MCF 10A (cell line): Measurements from ENCODE around the gene GPX3. TPM values are rescaled to one million over a fixed set of nuclear protein-coding genes. Genes with fewer than 3 reads are reported as not detected.
A peak's percentile ranks its signal among the peaks of the same experiment; 100 is the strongest.

Source experiments
- BruUV-seq: library from RNA; stranded (reverse); fragments of 400-500 nt; replicated peaks from 2 replicates; lab custom pipeline; 2021; lab: Mats Ljungman, UMichigan
- CTCF ChIA-PET: fragments of 300-600 bp; sonication (Branson Sonifier 250); formaldehyde crosslinking; extraction: SDS; loops from one replicate; lab custom pipeline; 2021; ENCODE audit warnings: antibody characterized with exemption, inconsistent platforms; lab: Yijun Ruan, JAX
- POLR2A ChIA-PET: fragments of 300-600, 350-650 bp; sonication (Branson Sonifier 250); formaldehyde crosslinking; extraction: SDS; loops from one replicate; lab custom pipeline; 2020; ENCODE audit warnings: antibody characterized with exemption, inconsistent platforms; lab: Yijun Ruan, JAX
- DNase-seq: peaks from one replicate; pipeline ENCODE4 v3.0.0-alpha.2; 2018; ENCODE audit not compliant: unreplicated experiment
- H3K27ac Mint-ChIP-seq: one replicate; pipeline ENCODE4 v1.8.0; 2022; ENCODE audit warnings: mild to moderate bottlenecking, low read depth, mixed read lengths; ENCODE audit not compliant: unreplicated experiment
- H3K27me3 Mint-ChIP-seq: one replicate; pipeline ENCODE4 v1.8.0; 2022; ENCODE audit warnings: mixed read lengths; ENCODE audit not compliant: insufficient read depth, unreplicated experiment
- H3K36me3 Mint-ChIP-seq: one replicate; pipeline ENCODE4 v1.8.0; 2022; ENCODE audit warnings: mild to moderate bottlenecking, moderate library complexity, mixed read lengths; ENCODE audit not compliant: insufficient read depth, unreplicated experiment
- H3K4me1 Mint-ChIP-seq: one replicate; pipeline ENCODE4 v1.8.0; 2022; ENCODE audit warnings: mixed read lengths; ENCODE audit not compliant: insufficient read depth, unreplicated experiment
- H3K4me3 Mint-ChIP-seq: one replicate; pipeline ENCODE4 v1.8.0; 2022; ENCODE audit warnings: mild to moderate bottlenecking, moderate library complexity, mixed read lengths; ENCODE audit not compliant: unreplicated experiment
- H3K9me3 Mint-ChIP-seq: one replicate; pipeline ENCODE4 v1.8.0; 2022; ENCODE audit warnings: mixed read lengths; ENCODE audit not compliant: unreplicated experiment
- intact Hi-C: fragments of 100-400 bp; cut with micrococcal nuclease; formaldehyde crosslinking; loops from 2 replicates; pipeline ENCODE4 v1.14.1; 2022
- total RNA-seq: library from RNA; stranded (reverse); gene quantifications from 2 replicates; pipeline ENCODE4 v1.2.3, GENCODE V29; 2022
- TF ChIP-seq, protein P1 (sequence below): fragments of 200-600 bp; IDR thresholded peaks from one replicate; pipeline ENCODE4 v1.8.0; 2022; ENCODE audit warnings: antibody characterized with exemption, mild to moderate bottlenecking; ENCODE audit not compliant: unreplicated experiment

GPX3 gene
- total RNA-seq, 1 experiment from 2014 or later = not detected

DNA sequence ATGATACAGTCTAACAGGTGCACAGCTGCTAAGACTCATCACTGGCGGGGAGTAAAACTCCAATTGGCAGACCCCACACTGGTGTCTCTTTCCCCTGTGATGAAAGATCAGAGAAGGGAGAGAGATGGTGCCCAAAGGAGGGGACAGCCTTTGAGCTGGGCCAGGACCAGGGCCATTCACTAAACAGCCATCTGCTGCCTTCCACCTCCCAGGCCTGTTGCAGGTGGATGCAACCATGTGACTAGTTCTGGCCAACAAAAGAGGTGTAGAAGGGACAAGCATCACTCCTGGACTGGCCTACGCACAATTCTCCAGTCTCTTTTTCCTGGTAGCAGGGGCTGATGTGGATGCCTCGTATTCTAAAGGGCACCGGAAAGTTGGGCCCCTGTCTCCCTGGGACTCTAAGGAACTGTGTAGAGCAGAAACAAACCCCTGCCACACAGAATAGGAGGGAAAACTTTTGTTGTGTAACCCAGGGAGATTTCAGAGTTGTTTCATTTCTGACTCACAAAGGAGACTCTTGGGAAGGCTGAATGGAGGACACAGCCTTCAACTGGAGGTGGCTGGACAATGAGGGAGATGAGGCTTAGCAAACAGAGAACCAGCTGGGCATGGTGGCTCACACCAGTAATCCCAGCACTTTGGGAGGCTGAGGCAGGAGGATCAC lies 33.5 kb downstream of the GPX3 start:
- H3K4me3 Mint-ChIP-seq = no peak overlapping the region
- intact Hi-C loops = no loop called here
- POLR2A ChIA-PET = interaction anchor here (0.8 to 1.9 kb wide), 3 partner anchors 26 to 36 kb away, joined by 3 to 5 read pairs (median 3); no protein-coding TSS in a partner anchor
- no peaks in the 10 kb centered on the region for H3K27me3 Mint-ChIP-seq
- no peak for DNase-seq
- no TSS peak for BruUV-seq
- no peaks in the 10 kb centered on the region for H3K4me1 Mint-ChIP-seq
- CTCF ChIA-PET = interaction anchor here (0.6 to 40.7 kb wide), 6 partner anchors 12 to 491 kb away, joined by 3 to 1587 read pairs (median 195); no protein-coding TSS in a partner anchor
- H3K27ac Mint-ChIP-seq = peak overlapping the region; percentile 79
- TF ChIP-seq, protein P1, sequence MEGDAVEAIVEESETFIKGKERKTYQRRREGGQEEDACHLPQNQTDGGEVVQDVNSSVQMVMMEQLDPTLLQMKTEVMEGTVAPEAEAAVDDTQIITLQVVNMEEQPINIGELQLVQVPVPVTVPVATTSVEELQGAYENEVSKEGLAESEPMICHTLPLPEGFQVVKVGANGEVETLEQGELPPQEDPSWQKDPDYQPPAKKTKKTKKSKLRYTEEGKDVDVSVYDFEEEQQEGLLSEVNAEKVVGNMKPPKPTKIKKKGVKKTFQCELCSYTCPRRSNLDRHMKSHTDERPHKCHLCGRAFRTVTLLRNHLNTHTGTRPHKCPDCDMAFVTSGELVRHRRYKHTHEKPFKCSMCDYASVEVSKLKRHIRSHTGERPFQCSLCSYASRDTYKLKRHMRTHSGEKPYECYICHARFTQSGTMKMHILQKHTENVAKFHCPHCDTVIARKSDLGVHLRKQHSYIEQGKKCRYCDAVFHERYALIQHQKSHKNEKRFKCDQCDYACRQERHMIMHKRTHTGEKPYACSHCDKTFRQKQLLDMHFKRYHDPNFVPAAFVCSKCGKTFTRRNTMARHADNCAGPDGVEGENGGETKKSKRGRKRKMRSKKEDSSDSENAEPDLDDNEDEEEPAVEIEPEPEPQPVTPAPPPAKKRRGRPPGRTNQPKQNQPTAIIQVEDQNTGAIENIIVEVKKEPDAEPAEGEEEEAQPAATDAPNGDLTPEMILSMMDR = no peak
- H3K9me3 Mint-ChIP-seq = no peaks in the 10 kb centered on the region
- H3K36me3 Mint-ChIP-seq = peaks cover 100% of the 10 kb centered on the region

DNA sequence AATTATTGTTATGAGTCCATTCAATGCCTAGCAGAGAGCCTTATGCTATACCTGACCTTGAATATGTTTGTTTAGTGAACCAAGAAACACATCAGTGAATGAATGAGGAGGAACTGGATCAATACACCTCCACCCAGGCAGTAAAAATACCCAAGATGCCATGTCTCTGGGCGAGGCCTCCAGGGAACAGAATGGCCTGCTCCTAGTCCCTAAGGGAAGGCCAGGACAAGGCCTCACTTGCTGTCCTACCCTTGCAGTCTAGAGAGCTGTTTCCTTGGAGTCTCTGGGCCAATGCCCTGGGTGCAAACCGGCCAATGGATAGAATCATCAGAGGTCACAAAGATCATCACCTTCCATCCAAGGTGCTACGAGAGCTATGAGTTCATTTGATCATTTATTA lies 34.3 kb downstream of the GPX3 start:
- Mint-ChIP-seq H3K27me3 (no peaks in the 10 kb centered on the region), H3K4me1 (peaks cover 7% of the 10 kb centered on the region), H3K9me3 (no peaks in the 10 kb centered on the region), H3K4me3 (no peak overlapping the region), H3K27ac (peak overlapping the region; percentile 79), H3K36me3 (peaks cover 100% of the 10 kb centered on the region)
- DNase-seq = no peak
- intact Hi-C loops = no loop called here
- ChIA-PET CTCF (interaction anchor here (0.6 to 40.7 kb wide), 11 partner anchors 5 to 185 kb away, joined by 3 to 1587 read pairs (median 4); no protein-coding TSS in a partner anchor), POLR2A (interaction anchor here (0.8 to 1.9 kb wide), 2 partner anchors 26 to 27 kb away, joined by 3 to 5 read pairs; no protein-coding TSS in a partner anchor)
- TF ChIP-seq, protein P1 = no peak
- BruUV-seq = no TSS peak

DNA sequence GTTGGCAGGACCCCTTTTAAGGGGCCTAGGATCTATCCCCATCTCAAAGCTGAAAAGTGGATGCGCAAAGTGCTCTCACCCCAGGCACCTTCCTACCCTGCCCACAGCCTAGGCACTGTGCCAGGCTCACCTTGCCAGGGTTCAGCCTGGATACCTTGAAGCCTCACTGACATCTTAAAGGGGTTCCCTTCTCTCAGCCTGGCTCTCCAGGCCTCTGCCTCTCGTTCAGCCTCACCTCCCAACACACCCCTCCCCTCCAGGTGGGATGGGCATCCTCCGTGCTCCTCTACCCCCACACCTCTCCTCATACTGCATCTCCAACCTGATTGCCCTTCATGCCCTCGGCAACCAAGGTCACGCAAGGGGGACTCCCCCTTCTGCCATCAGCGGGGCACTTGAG lies 34.9 kb downstream of the GPX3 start:
- no TSS peak for BruUV-seq

More for the DNA sequence above, 34.9 kb downstream of the GPX3 start:
- TF ChIP-seq, protein P1 = no peak
- H3K4me3 Mint-ChIP-seq = no peak overlapping the region
- peak overlapping the region; percentile 79 for H3K27ac Mint-ChIP-seq
- ChIA-PET POLR2A (interaction anchor here (1.9 kb wide), 1 partner anchor 26 kb away, joined by 5 read pairs; no protein-coding TSS in a partner anchor), CTCF (interaction anchor here (0.6 to 40.7 kb wide), 8 partner anchors 5 to 184 kb away, joined by 3 to 1587 read pairs (median 98); no protein-coding TSS in a partner anchor)
- H3K9me3 Mint-ChIP-seq = no peaks in the 10 kb centered on the region
- no peak for DNase-seq
- peaks cover 100% of the 10 kb centered on the region for H3K36me3 Mint-ChIP-seq
- intact Hi-C loops = no loop called here
- H3K4me1 Mint-ChIP-seq = peaks cover 14% of the 10 kb centered on the region
- H3K27me3 Mint-ChIP-seq = no peaks in the 10 kb centered on the region
